HG03575 (cell line): ENCODE data around the gene HELZ.

Experiments used
- ATAC-seq: cut with Tn5 transposase; IDR thresholded peaks from one replicate; pipeline ENCODE4 v1.9.1; 2021; ENCODE audit not compliant: unreplicated experiment, insufficient number of reproducible peaks, low FRiP score; ENCODE audit errors: extremely low read depth

HELZ gene

DNA sequence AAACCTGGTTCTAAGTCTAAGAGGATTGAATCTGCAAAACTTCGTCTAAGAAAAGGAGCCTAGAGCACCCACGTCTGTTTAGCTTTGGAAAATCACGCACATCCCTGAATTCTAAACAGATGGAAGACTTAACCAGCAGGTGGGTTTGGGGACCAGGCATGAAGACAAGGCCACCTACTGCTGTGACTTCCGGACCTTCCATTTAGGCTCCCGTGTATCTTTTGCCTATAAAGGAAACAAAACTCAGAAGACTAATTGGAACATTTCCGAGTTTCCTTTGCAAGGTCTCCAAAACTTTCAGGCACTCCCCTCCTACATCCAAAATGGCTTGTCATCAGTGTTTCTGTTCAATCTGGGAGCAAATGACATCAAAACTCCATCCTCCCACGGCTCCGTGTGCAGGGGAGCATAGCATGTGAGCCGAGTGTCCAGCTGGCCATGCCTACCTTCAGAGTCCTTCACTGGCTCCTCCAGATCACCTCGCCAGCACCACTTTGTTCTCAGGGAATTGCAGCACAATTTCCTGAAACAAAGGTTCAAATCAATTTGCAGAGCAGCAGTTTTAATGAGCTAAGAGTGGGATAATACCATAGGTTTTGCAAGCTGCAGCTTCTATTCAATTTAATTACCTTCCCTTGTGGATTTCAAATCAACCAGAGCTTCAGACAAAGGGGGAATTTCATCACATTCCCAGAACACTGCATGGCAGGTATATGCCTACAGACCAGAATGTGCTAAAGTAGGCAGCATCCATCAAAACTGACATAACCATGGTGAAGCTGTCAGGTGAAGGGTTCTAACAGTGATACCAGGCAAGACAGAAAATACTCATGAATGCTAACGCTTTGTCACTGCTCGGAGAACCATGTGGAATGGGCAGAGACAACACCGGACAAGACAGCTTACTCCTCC lies 177.2 kb downstream of the HELZ start:
- ATAC-seq, result no peak

DNA sequence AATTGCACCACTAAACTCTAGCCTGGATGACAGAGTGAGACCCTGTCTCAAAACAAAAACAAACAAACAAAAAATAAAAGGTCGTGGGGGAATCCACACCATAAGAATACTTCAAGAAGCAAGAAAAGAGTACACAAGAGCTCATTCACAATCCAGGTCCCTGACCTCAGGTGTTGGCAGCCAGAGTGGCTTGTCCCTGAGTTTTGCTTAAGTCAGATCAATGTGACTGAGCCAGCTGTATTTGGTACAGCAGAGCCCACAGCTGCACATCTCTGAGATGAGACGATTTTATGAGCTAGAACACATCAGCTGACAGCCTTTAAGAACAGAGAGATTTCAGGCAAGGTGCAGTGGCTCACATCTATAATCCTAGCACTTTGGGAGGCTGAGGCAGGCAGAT lies 178.3 kb downstream of the HELZ start:
- no peak for ATAC-seq

DNA sequence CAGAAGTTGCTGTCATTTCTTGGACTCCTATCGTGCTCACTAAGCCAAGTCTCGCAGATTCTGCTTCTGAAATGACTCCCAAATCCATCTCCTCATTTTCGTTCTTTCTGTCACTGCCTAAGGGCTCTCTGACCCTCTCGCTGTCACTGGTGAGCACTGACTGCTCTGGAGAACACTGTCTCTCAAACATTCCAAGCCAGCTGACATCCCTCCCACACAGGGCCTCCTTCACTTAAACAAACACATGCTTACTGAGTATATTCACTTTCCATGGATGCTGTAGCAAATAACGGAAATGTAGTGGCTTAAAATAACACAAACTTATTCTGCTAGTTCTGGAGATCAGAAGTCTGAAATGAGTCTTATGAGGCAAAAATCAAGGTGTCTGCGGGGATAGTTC lies 181.9 kb downstream of the HELZ start:
- ATAC-seq, result no peak

DNA sequence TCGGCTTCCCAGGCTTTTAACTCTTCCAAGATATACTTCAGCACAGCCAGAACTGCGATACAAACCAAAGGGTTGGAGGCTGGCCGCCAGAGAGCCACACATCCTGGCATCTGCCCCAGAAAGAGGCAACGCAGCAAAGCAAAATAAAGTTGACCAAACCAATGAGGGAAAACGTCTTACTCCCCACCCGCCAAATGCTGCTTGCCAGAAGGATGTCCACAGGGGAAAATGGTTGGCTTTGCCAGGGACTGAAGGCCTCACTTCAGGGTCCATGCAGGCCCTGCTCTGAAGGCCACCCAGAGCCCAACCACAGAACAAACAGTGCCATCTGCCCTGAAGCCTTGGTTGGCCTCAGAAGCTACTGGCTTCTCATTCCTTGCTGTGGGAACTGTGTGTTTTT lies 185.6 kb downstream of the HELZ start:
- ATAC-seq, result no peak

DNA sequence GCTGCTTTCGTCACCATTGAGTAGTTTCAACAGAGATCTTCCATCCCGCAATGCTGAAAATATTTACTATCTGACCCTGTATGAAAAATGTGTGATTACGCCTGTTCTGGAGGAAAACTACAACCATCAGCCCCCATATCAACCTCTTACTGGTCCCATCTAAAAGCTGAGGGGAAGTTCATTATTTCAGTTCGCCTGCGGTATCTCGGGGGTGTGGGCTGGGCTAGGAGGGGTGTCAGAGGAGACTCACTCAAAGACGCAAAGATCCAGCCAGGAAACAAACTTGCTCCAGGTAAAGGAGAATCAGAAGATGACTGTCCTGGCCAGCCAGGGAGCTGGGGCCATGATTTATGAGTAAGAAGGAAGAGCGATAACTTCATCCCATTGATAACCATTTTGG lies 187.0 kb downstream of the HELZ start:
- ATAC-seq, result no peak

DNA sequence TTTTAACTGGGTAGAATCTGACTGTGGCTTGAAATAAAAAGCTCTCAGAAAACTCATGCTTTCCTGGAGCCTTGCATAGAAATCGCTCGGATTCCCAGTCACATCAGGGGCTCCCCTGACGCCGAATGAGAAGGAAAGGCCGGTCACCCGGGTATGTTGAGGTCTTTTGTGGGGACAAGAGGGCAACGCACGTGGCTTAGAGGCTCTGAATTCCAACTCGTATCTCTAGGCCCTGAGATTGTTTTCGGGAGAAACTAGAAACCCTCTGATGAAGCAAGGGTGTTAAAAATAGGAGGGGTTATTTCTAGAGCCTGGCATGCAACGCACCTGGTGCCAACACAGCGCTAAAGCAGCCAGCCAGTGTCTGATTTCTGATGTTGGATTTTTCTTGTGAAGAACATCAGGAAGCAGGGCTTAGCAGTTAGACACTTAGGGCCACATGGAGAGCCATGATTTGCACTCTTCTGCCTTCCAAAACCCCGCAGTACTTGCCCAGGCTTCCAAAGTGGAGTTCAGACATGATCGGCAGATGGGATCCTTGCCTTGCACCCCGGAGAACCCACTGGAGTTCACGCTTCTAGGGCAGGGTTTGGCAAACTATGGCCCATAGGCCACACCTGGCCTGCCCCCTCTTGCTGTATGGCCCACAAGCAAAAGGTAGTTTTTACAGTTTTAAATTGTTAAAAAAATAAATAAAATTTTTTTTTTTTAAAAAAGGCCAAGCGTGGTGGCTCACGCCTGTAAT lies 188.1 kb downstream of the HELZ start:
- no peak for ATAC-seq

DNA sequence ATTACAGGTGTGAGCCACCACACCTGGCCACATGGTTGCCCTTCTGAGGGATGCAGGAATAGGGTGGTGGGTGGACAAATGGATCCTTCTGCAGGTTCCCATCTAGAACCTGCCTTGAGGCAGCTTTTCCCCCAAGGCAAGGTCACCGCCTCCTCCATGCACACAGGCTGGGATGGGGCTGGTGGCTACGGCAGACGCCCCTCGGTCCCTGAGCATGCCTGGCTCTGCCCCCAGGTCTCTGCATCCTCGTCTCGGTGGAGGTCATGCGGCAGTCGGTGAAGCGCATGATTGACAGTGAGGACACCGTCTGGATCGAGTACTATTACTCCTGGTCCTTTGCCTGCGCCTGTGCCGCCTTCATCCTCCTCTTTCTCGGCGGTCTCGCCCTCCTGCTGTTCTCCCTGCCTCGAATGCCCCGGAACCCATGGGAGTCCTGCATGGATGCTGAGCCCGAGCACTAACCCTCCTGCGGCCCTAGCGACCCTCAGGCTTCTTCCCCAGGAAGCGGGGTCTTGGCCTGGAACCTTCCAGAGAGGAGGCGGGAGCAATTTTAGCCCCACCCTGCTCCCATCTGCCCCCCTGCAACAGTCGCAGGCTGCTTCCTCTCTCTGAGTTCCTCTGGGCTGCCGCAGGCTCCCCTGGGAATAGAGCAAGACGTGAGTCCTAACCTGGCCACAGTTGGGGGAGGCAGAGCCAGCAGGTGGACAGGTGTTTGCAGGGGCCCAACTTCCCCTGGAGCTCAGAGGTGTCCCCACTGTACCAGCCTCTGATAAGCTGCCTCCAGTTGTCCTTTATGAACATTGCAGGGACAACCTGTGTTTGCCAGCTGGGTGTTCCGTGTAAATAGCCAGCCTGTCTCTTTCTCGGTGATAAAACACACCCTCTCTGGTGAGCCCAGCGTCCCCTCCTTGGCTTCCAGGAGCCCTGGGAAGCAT lies 188.9 kb downstream of the HELZ start:
- ATAC-seq, result no peak

DNA sequence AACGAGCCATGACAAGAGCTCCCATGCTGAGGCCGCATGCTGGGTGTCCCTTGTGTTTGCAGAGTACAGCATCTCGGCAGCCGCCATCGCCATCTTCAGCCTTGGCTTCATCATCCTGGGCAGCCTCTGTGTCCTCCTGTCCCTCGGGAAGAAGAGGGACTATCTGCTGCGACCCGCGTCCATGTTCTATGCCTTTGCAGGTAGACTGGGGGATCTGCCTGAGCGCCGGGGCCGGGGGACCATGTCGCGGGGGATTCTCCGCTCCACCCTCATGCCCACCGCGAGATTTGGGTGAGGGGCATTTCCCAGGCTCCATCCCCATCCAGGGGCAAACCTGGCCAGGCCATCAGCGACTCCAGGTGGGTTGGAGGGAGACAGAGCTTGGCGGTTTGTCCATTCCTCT lies 190.0 kb downstream of the HELZ start:
- ATAC-seq, result no peak

DNA sequence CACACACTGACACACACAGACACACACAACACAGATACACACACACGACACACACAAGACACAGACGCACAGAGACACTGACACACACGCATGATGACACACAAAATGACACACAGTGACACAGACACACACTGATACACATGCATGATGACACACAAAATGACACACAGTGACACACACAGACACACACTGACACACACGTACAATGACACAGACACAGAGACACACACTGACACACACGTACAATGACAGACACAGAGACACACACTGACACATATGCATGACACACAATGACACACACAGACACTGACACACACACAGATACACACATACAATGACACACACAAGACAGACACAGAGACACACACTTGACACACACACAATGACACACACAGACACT lies 190.4 kb downstream of the HELZ start:
- no peak for ATAC-seq

DNA sequence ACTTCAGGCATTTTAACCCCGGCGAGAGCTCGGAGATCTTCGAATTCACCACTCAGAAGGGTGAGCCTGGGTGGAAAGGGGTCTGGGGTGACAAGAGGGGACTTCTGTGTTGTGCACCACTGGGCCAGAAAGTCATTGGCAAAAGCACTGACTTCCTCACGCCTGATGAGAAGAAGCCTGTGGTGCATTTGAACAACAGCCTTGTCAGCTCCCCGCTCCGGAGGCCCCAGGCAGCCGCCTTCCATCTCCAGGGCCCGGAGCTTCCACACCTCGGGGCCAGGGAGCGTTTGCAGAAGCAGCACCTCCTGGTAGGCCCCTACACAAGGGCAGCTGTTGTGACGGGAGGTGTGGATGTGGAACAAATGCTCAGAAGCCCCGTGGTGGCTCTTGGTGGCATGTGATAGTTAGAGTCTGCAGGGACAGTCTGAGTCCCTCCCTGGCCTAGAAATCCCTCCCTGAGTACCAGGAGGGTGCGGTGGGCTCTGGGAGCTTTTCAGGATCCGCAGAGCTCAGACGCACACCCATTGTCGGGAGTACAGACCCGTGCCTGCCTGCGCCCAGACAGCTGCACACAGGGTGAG lies 190.9 kb downstream of the HELZ start:
- ATAC-seq, result no peak

DNA sequence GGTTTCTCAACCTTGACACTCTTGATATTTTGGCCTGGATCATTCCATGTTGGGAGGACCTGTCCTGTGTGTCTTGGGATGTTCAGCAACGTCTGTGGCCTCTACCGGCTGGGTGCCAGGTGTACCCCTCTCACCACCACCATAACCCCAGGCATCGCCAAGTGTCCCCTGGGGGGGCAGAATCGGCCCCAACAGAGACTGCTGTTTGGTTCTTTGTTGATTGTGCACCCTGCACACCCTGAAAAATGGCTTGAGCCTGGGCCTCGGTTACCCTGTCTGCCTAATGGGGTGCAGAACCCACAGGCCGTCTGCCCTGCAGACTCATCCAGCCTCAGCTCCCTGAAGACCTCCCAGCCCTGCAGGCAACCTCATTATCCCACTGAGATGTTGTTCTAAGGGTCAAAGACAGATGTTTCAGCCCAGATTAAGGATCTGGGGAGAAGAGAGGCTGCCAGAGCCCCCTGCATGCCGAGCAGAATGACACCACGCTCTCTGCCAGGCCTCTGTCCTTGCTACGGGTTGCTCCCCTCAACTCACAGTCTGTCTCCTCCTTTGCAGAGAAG lies 191.5 kb downstream of the HELZ start:
- ATAC-seq, result no peak

DNA sequence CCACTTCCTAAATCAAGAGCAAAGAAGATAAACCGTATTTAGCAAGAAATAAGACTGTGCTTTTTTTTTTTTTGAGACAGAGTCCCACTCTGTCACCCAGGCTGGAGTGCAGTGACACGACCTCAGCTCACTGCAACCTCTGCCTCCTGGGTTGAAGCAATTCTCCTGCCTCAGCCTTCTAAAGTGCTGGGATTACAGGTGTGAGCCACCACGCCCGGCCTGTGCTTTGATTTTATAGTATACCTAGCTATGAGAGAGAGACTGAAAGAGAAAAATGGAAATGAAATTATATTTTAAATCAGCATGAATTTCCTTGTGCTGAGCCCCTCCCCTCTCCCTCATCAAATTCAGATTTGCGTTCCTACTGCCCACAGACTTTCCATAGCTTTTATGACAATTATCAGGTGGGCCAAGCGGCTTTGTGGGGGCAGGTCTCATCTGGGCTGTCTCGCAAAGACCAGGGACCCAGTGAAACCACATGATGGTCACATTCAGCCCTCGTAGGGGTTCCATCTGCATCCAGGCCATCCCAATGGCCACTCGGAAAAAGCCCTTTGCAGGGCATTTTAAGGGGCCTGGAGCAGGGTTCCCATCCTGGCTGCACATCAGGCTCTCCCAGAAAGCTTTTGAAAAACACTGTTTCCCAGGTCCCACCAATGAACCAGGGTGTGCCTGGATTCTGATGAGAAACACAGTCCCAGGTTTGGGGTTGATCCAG lies 192.1 kb downstream of the HELZ start:
- no peak for ATAC-seq

DNA sequence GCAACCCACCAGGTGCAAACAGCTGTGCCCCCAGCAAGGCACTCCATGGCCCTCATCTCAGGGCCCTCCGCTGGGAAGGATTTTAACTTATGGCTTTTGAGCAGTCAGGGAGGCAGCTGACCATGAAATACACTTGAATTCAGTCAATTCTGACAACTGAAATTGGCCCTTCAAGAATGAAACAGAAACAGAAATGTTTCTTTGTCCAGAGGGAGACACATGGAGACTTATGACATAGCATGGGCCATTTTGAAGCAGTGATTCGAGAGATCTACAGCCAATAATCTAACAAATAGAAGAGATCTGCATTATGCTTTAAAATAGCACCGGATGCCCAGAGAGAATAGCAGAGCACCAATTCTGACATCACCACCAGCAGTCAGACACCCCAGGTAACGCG lies 193.2 kb downstream of the HELZ start:
- no peak for ATAC-seq

DNA sequence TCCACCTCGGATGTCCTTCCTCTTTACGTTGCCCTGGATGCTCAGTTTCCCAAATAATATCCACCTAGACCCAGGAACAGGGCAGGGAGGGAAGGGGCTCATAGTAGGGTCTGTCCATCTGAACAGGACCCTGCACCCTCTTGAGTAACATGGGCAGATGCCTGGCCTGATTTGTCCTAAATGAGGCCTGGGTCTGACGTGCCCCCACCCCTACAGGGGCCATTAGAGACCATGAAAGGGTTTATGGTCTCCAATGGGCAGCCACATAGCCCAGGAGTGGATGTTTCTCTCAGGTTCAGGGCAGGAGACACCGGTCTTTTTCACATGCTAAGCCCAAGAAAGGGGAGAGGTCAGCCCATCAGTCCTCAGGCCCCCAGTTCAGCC lies 193.8 kb downstream of the HELZ start:
- ATAC-seq, result no peak

DNA sequence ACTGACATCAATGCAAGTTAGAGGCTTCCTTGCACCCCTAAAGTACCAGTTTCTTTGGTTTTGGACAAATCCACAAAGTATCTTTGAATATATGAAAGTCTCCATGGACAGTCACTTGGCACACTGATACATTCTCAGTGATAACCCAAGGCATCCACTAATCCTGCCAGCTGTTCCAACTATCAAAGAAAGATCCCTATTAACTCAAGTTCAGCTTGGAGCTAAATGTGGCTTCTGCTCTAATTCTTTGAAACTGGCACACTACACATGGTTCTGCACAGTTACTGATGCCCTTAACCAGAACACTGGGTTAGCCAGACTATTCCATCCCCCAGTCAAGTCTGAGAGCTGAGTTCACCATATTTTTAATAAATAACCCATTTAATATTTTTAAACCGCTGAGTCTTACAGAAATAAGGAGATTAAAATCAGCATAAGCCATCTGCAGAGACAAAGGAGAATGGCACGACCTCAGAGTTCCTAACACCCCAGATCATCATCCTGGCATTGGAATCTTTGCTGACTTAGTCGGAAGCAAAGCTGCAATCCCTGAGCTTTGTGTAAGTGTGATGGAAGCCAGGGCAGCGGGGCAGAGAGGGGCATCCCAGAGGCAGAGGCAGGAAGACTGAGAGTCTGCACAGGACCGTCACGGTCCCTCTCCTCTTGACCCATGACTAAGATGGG lies 194.4 kb downstream of the HELZ start:
- ATAC-seq, result no peak

DNA sequence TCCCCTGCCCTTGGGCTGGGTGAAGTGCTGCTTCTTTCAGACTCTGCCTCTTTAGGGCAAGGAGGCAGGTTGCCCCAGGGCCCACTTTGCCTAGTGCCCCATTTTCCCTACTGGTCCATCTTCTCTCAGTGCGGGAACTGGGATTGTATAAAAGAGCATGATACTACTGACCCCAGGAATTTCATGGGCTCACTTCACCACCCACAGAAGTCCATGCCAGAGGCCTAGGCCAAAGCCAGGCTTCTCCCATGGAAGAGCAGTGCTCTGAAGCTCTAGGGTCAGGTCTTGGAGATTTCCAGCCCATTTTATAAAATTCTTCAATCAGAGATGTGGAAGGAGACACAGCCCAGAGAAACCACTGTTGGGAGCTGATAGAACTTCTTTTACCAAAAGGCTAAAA lies 194.9 kb downstream of the HELZ start:
- ATAC-seq, result no peak

DNA sequence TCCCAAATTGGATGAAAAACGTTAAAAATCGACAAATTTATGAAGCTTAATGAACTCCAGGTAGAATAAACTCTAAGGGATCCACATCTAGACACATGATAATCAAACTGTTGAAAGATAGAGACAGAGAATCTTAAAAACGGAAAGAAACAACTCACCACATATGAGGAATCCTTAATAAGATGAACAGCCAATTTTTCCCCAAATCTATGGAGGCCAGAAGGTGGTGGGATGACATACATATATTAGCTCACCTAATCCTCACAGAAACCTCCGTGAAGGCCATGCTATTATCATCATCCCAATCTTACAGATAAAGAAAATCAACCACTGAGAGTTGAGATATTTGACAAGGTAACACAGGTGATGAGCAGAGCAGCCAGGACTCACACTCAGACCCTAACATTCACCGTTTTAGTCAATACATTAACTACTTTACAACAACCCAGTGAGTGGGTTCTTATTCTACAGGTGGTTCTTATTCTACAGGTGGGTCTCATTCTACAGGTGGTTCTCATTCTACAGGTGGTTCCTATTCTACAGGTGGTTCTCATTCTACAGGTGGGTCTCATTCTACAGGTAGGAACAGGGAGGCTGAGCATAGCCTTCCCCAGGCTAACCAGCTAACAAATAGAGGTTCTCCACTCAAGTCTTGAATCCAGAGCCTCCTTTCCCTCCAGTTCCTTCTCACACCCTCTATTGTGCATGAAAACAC lies 195.8 kb downstream of the HELZ start:
- no peak for ATAC-seq
